Myometrial cell (primary cell): ENCODE measurements around the gene ETFDH. TPM values are rescaled to one million over a fixed set of nuclear protein-coding genes. Genes with fewer than 3 reads are reported as not detected.

Experiments
- total RNA-seq: library from RNA; depleted of rRNA; stranded (reverse); fragments of >200 nt; gene quantifications from 2 replicates; pipeline ENCODE4 v1.2.3, GENCODE V29; 2015

The ETFDH gene
- 21.4 and 25.7 TPM in 2 replicates for total RNA-seq

GRCh38 chr4:158671915-158672806 lies at the start of gene ETFDH:
TSS of gene ETFDH (plus strand) at chr4:158672296. CDS start at chr4:158672457, 161 bp downstream.

GRCh38 chr4:158671665-158671914 lies 506 bp upstream of the ETFDH start, which contains the start of gene C4orf46:
TSS of gene C4orf46 (minus strand) at chr4:158671887. CDS start at chr4:158671801, 86 bp downstream.

GRCh38 chr4:158722917-158723793 lies 51.1 kb downstream of the ETFDH start, which contains the start of gene PPID:
TSS of gene PPID (minus strand) at chr4:158723396. CDS start at chr4:158723288, 108 bp downstream.

Other genes with a start within 250 kb of the ETFDH start
- gene RXFP1, start 150.4 kb upstream of the ETFDH start, total RNA-seq: 0.29 and 0.35 TPM in 2 replicates
- 6.1 and 6.2 TPM in 2 replicates for gene C4orf46, start 409 bp upstream of the ETFDH start, total RNA-seq
- 24.8 and 32.6 TPM in 2 replicates for gene PPID, start 51.1 kb downstream of the ETFDH start, total RNA-seq
- 1.7 and 5.7 TPM in 2 replicates for gene FNIP2, start 96.7 kb downstream of the ETFDH start, total RNA-seq